HepG2 (cell line): ENCODE measurements around the gene AKAP7. TPM values are rescaled to one million over a fixed set of nuclear protein-coding genes. Genes with fewer than 3 reads are reported as not detected.

Experiments
- ATAC-seq: fragments of 200-7000 bp; cut with Tn5 transposase; 3 replicates; pipeline ENCODE4 v1.9.1; 2020; ENCODE audit warnings: mild to moderate bottlenecking, moderate library complexity
- BruUV-seq: library from RNA; stranded (reverse); fragments of 400-500 nt; replicated peaks from 2 replicates; lab custom pipeline; 2021; lab: Mats Ljungman, UMichigan
- CTCF ChIA-PET: fragments of 300-600 bp; formaldehyde crosslinking; extraction: SDS; loops from one replicate; lab custom pipeline; 2021; ENCODE audit warnings: low total read pairs, inconsistent platforms, low intra/inter-chr PET ratio; lab: Yijun Ruan, JAX
- POLR2A ChIA-PET: fragments of 350-600 bp; sonication (Branson Sonifier 250); formaldehyde crosslinking; loops from one replicate; lab custom pipeline; 2020; ENCODE audit warnings: antibody characterized with exemption, inconsistent platforms; lab: Yijun Ruan, JAX
- DNase-seq: peaks from one replicate; pipeline ENCODE4 v3.0.0-alpha.2; 2015; ENCODE audit warnings: low spot score
- FAIRE-seq: peaks from 3 replicates; lab custom pipeline; 2011; peaks lifted over from hg19 to GRCh38; lab: Jason Lieb, UNC
- H2AFZ ChIP-seq: one replicate; pipeline ENCODE4 v1.6.1; 2011; ENCODE audit warnings: low read length, inconsistent platforms
- H3K27ac ChIP-seq: fragments of 300-600 bp; 3 replicates; pipeline ENCODE4 v1.8.0; 2011; ENCODE audit warnings: mixed run types, mild to moderate bottlenecking, mixed read lengths, low read length, inconsistent platforms; ENCODE audit not compliant: insufficient read depth; ENCODE audit errors: extremely low read length
- H3K27me3 ChIP-seq, 2 experiments: fragments of 200-600 bp in 1 of 2; 2 replicates in 1 of 2; 3 replicates in 1 of 2; pipeline versions ENCODE4 v1.6.0 to v1.8.0; 2011; ENCODE audit warnings: low read length in 2 of 2, mild to moderate bottlenecking in 2 of 2, moderate library complexity in 2 of 2, inconsistent platforms in 1 of 2; ENCODE audit not compliant: insufficient read depth in 2 of 2, control insufficient read depth in 1 of 2
- H3K36me3 ChIP-seq, 2 experiments: fragments of 200-600 bp in 1 of 2; replicated peaks in 1 of 2; 2 replicates in 1 of 2; 3 replicates in 1 of 2; pipeline versions ENCODE4 v1.5.1 to v1.8.0; 2011; ENCODE audit warnings: low read length in 2 of 2, inconsistent platforms in 1 of 2; ENCODE audit not compliant: insufficient read depth in 2 of 2, control insufficient read depth in 1 of 2
- H3K4me1 ChIP-seq: 2 replicates; pipeline ENCODE4 v1.5.1; 2012; ENCODE audit warnings: low read length, inconsistent platforms; ENCODE audit not compliant: insufficient read depth
- H3K4me2 ChIP-seq: 2 replicates; pipeline ENCODE4 v1.6.0; 2011; ENCODE audit warnings: low read depth, low read length, inconsistent platforms
- H3K4me3 ChIP-seq, 3 experiments: fragments of 200-600 bp in 1 of 3; sonication (generic), shearing (Covaris generic) in 1 of 3; replicated peaks in 1 of 3; 2 replicates each; pipeline ENCODE4 v1.5.1; 2011 to 2016; ENCODE audit warnings: low read length in 3 of 3, inconsistent platforms in 2 of 3, low read depth in 2 of 3, mild to moderate bottlenecking in 2 of 3, control low read depth in 1 of 3, mixed read lengths in 1 of 3; ENCODE audit not compliant: insufficient read depth in 1 of 3
- H3K79me2 ChIP-seq: one replicate; pipeline ENCODE4 v1.6.1; 2011; ENCODE audit warnings: low read length, inconsistent platforms; ENCODE audit not compliant: insufficient read depth
- H3K9ac ChIP-seq: 2 replicates; pipeline ENCODE4 v1.6.0; 2011; ENCODE audit warnings: mild to moderate bottlenecking, low read depth, low read length, inconsistent platforms; ENCODE audit not compliant: insufficient read depth
- H3K9me3 ChIP-seq: 2 replicates; pipeline ENCODE4 v1.5.1; 2012; ENCODE audit warnings: mild to moderate bottlenecking, low read length
- H4K20me1 ChIP-seq: 2 replicates; pipeline ENCODE4 v1.6.0; 2011; ENCODE audit warnings: inconsistent platforms, mild to moderate bottlenecking, low read length, moderate library complexity; ENCODE audit not compliant: insufficient read depth
- CBX2 ChIP-seq, 2 experiments: fragments of 200-600 bp in 1 of 2; sonication (generic); formaldehyde crosslinking in 1 of 2; IDR thresholded peaks; 2 replicates each; pipeline versions ENCODE4 v1.7.0 to v1.8.1; 2018 to 2022; ENCODE audit warnings: low read depth in 2 of 2, low read length in 1 of 2, mild to moderate bottlenecking in 1 of 2, missing genetic modification reagents in 1 of 2
- FOXA1 ChIP-seq, 2 experiments: fragments of 450-650 bp in 1 of 2; sonication (generic) in 1 of 2; formaldehyde crosslinking in 1 of 2; IDR thresholded peaks; 2 replicates each; pipeline versions ENCODE4 v1.4.0 to v1.6.1; 2016 to 2020; ENCODE audit warnings: missing genetic modification reagents in 1 of 2
- GTF3A ChIP-seq: sonication (generic); formaldehyde crosslinking; conservative IDR thresholded peaks from 2 replicates; pipeline ENCODE4 v1.4.0; 2020; ENCODE audit warnings: mild to moderate bottlenecking, missing genetic modification reagents
- HOXD1 ChIP-seq: sonication (generic); formaldehyde crosslinking; IDR thresholded peaks from 2 replicates; pipeline ENCODE4 v1.5.0; 2020; ENCODE audit warnings: missing genetic modification reagents
- NCOA2 ChIP-seq: sonication (generic); formaldehyde crosslinking; IDR thresholded peaks from 2 replicates; pipeline ENCODE4 v1.8.0; 2022; ENCODE audit warnings: inconsistent platforms
- POLR2AphosphoS2 ChIP-seq: IDR thresholded peaks from 2 replicates; pipeline ENCODE4 v1.6.1; 2011; ENCODE audit warnings: low read depth, low read length, improper control_type of control experiment
- SMARCC2 ChIP-seq: fragments of 450-650 bp; IDR thresholded peaks from 2 replicates; pipeline ENCODE4 v1.6.1; 2017; ENCODE audit warnings: antibody characterized with exemption, mild to moderate bottlenecking
- ZNF30 ChIP-seq: sonication (generic); formaldehyde crosslinking; IDR thresholded peaks from 2 replicates; pipeline ENCODE4 v1.5.0; 2020; ENCODE audit warnings: mild to moderate bottlenecking, missing genetic modification reagents
- ZNF558 ChIP-seq: sonication (generic); formaldehyde crosslinking; IDR thresholded peaks from 2 replicates; pipeline ENCODE4 v1.9.0; 2022; ENCODE audit warnings: mild to moderate bottlenecking, missing genetic modification reagents, borderline replicate concordance
- ZNF562 ChIP-seq: sonication (generic); formaldehyde crosslinking; IDR thresholded peaks from 2 replicates; pipeline ENCODE4 v1.8.0; 2022; ENCODE audit warnings: missing genetic modification reagents, borderline replicate concordance
- WGBS: methylation state at CpG from one replicate; pipeline ENCODE4 v1.1.6; 2017; ENCODE audit warnings: low lambda C conversion rate; 5-methylcytosine and 5-hydroxymethylcytosine counted together
- in situ Hi-C: cut with HindIII; loops from 2 replicates; pipeline ENCODE4 v1.10.0; 2017; ENCODE audit warnings: low pct_unique_long_range_greater_than_20kb; ENCODE audit not compliant: extremely low pct_ligation_motif_present
- intact Hi-C: fragments of 100-400 bp; cut with micrococcal nuclease; formaldehyde crosslinking; loops from one replicate; pipeline ENCODE4 v1.10.0; 2022; ENCODE audit not compliant: unreplicated experiment
- polyA plus RNA-seq, 8 experiments: library from polyadenylated mRNA; depleted of rRNA in 3 of 8; stranded (reverse) in 7 of 8; unstranded in 1 of 8; fragments of >200 nt; fragmentation: Illumina TruSeq in 4 of 8; extraction: Trizol in 4 of 8; gene quantifications; 2 replicates each; pipeline versions ENCODE4 v1.2.1 to v1.2.3, GENCODE V29; 2011 to 2016; ENCODE audit warnings: low read depth in 4 of 8, missing spikeins in 1 of 8, mixed read lengths in 1 of 8; ENCODE audit not compliant: insufficient read depth in 1 of 8
- total RNA-seq, 5 experiments: library from RNA; depleted of rRNA; stranded (reverse); fragments of >200 nt; fragmentation: Illumina TruSeq; extraction: Trizol; gene quantifications; 2 replicates each; pipeline ENCODE4 v1.2.3, GENCODE V29; 2016; ENCODE audit warnings: low read depth in 1 of 5
- TF ChIP-seq, protein P1 (sequence below): sonication (generic); formaldehyde crosslinking; IDR thresholded peaks from 2 replicates; pipeline ENCODE4 v1.5.0; 2020; ENCODE audit warnings: missing genetic modification reagents, mild to moderate bottlenecking, borderline replicate concordance
- TF ChIP-seq, protein P2 (sequence below): sonication (generic); formaldehyde crosslinking; conservative IDR thresholded peaks from 2 replicates; pipeline ENCODE4 v1.8.0; 2022; ENCODE audit warnings: missing genetic modification reagents

Gene AKAP7
- total and polyA plus RNA-seq, 2 of the 13 experiments (the other 11 are each of a cell fraction or from before 2014, with no cell fraction given) = 3.6 to 11.7 TPM

GRCh38 chr6:131206463-131207251 lies 71.4 kb downstream of the AKAP7 start:
- Histone ChIP-seq H3K4me2 (no peak overlapping the region), H3K27me3 (no peaks in the 10 kb centered on the region), H3K27ac (no peak overlapping the region), H3K79me2 (no peaks in the 10 kb centered on the region), H3K4me3 (no peak overlapping the region), H2AFZ (no peak overlapping the region), H3K9me3 (no peaks in the 10 kb centered on the region), H3K4me1 (no peaks in the 10 kb centered on the region), H3K36me3 (no peaks in the 10 kb centered on the region), H3K9ac (no peak overlapping the region), H4K20me1 (no peaks in the 10 kb centered on the region)
- BruUV-seq = no TSS peak
- DNase-seq (no peak), FAIRE-seq (no peak), ATAC-seq (no peak)
- intact Hi-C loops (no loop called here), in situ Hi-C loops (no loop called here)
- 86% methylated on average over 2 of the region's 2 CpGs for WGBS
- ChIA-PET CTCF (no interaction called here), POLR2A (no interaction called here)
- TF ChIP-seq CBX2 (IDR thresholded peaks at IDR 0.05; ENCODE audit: low read depth, low read length) (no peak), CBX2 (CRISPR knock-in tag; IDR thresholded peaks at IDR 0.05; ENCODE audit: low read depth) (no peak), POLR2AphosphoS2 (no peak), ZNF30 (CRISPR knock-in tag) (no peak), HOXD1 (CRISPR knock-in tag) (no peak), NCOA2 (CRISPR knock-in tag) (no peak), SMARCC2 (no peak), ZNF562 (CRISPR knock-in tag) (no peak), FOXA1 (IDR thresholded peaks at IDR 0.05) (no peak), FOXA1 (CRISPR knock-in tag; IDR thresholded peaks at IDR 0.05) (no peak), GTF3A (CRISPR knock-in tag) (no peak), ZNF558 (CRISPR knock-in tag) (no peak)
- TF ChIP-seq, protein P1, sequence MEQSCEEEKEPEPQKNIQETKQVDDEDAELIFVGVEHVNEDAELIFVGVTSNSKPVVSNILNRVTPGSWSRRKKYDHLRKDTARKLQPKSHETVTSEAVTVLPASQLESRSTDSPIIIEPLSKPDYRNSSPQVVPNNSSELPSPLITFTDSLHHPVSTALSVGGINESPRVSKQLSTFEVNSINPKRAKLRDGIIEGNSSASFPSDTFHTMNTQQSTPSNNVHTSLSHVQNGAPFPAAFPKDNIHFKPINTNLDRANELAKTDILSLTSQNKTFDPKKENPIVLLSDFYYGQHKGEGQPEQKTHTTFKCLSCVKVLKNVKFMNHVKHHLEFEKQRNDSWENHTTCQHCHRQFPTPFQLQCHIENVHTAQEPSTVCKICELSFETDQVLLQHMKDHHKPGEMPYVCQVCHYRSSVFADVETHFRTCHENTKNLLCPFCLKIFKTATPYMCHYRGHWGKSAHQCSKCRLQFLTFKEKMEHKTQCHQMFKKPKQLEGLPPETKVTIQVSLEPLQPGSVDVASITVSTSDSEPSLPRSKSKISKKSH (CRISPR knock-in tag) = no peak
- TF ChIP-seq, protein P2, sequence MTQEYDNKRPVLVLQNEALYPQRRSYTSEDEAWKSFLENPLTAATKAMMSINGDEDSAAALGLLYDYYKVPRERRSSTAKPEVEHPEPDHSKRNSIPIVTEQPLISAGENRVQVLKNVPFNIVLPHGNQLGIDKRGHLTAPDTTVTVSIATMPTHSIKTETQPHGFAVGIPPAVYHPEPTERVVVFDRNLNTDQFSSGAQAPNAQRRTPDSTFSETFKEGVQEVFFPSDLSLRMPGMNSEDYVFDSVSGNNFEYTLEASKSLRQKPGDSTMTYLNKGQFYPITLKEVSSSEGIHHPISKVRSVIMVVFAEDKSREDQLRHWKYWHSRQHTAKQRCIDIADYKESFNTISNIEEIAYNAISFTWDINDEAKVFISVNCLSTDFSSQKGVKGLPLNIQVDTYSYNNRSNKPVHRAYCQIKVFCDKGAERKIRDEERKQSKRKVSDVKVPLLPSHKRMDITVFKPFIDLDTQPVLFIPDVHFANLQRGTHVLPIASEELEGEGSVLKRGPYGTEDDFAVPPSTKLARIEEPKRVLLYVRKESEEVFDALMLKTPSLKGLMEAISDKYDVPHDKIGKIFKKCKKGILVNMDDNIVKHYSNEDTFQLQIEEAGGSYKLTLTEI (CRISPR knock-in tag) = no peak
